Femur (tissue), 1 donor: Measurements from ENCODE around the gene PADI1.

Source experiments
- DNase-seq: peaks from one replicate; pipeline ENCODE4 v3.0.0-alpha.2; 2017

Gene PADI1

GRCh38 chr1:17183388-17184160 is 21.4 kb upstream of the PADI1 start:
- DNase-seq, result no peak

DNA sequence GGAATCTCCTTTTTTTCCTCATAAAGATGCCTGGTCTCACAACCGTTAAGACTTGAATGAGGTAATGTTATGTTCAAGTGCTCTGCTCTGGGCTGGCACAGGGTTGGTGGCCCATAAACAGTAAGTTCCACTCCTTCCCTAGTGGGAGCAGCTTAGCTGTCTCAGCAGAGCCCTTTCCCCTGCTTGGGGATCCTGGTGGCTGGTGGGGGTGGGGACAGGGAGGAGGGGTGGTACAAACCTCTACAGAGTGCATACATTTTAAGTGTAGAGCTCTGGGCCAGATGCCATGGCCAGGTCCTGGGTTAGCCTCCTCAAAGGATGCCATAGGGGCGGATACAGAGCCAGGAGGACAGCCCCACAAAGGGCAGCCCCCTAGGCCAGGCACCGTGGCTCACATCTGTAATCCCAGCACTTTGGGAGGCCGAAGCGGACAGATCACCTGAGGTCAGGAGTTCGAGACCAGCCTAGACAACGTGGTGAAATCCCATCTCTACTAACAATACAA is 20.7 kb upstream of the PADI1 start:
- no peak for DNase-seq

DNA sequence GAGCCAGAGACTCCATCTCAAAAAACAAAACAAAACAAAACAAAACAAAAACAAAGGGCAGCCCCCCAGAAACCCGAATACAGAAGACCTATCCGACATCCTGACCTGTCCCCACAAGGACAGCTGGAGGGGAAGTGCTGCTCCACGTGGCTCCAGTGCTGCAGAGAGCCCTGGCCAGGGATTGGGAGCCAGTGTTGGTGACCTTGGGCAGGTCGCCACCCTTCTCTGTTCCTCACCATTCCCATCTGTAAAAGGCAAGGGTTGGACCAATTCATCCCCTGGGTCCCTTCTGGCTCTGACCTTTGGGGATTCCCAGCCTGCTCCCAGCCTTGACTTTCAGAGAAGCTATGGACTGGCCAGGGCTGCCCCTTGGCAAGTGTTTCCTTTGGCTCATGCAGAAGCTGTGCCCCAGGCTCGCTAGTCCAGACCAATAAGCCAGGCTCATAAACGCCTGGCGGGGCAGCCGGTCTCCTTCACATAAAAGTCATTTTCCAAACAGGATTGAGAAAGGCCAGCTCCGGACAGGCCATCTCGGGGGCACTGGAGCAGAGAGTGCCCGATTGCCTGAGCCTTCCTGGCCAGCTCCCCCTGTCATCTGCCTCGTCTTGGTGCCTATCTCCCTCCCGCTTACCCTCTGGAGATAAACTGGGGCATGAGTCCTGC is 20.0 kb upstream of the PADI1 start:
- DNase-seq, result no peak

GRCh38 chr1:17185485-17185860 is 19.5 kb upstream of the PADI1 start:
- DNase-seq, result no peak

DNA sequence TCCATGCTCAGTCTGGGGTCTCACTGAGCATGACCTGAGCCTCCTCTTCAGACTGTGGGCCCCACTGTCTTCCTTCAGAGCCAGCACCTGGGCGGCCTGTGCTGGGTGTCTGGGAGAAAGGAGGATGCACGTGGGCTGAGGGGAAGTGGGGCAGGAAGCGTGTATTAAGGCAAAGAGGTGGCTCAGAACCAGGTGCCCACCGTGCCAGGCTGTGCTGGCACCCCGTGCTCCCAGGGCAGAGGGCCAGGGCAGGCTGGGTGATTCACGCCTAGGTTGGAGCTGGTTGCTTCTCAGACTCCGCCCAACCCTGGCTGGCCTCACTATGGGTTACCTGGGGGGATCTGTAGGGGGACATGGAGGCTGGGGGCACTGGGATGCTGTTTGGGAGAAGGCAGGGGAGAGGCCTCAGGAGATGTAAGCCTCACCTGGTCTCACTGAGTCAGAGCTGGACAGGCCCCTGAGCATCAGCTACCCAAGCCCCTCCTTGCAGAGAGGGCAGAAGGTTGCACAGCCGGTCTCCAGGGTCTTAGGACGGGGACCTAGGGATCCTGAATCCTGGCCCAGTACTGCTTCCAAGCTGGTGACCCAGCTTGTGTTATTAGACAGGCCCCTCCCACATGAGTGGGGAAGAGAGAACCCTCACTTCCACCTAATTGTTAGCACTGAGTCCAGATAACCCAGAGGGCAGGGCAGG is 18.6 kb upstream of the PADI1 start:
- DNase-seq, result no peak

DNA sequence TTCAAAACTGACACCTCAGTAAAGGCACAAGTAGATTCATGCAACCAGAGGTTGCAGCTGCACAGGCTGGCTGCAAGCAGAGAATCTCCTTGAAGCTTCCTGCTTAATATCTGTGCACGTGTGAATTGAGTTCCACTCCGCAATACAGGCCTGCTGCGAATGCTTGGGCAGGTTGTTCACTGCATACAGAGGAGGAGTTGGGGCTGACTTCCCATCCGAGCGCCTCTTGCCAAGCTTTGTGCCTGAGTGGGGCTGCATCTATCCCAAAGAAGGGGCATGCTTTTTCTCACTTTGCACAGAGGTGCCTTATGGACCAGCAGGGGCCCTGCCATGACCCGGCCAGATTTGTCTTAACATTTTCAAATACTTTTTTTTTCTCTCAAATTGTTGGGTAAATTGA is 17.9 kb upstream of the PADI1 start:
- DNase-seq, result no peak

GRCh38 chr1:17188217-17188616 is 16.7 kb upstream of the PADI1 start:
- no peak for DNase-seq

DNA sequence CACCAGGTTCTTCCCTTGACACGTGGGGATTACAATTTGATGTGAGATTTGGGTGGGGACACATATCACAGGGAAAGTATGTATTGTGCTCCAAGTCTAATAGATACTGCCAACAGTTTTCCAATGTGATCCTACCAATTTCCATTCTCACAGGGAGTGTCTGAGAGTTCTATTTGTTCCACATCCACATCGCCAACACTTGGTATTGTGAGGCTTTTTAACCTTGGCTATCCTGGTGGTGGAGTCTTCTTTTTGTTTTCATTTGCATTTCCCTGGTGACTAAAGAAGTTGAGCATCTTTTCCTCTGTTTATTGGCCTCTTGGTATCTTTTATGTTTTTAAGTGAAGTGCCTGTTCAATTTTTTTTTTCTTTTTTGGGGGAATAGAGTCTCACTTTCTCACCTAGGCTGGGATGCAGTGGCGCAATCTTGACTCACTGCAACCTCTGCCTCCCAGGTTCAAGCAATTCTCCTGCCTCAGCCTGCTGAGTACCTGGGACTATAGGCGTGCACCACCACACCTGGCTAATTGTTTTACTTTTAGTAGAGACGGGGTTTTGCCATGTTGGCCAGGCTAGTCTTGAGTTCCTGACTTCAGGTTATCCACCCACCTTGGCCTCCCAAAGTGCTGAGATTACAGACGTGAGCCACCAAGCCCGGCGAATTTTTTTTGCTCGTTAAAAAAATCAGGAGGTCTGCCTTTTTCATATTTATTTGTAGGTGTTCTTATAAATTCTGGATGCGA is 15.9 kb upstream of the PADI1 start:
- DNase-seq, result no peak

DNA sequence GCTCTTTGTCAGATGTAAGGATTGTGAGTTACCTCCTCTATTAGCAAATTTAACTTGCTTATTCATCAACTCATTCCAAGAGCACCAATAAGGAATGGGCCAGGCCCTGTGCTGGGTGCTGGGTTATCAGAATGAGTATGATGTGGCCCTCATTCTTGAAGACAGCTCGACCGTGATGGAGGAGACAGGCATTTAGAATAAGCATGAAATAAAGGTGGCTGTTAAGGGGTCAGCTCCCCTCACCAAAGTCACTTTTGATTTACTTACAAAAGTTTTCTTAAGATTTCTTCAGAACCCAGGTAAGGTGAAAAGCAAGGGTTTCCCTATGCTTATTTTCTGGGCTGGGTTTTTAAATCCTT is 15.3 kb upstream of the PADI1 start:
- no peak for DNase-seq

- DNase-seq, result peak; percentile 73
Observed at GRCh38 chr1:17190010-17190995, 14.6 kb upstream of the PADI1 start.

GRCh38 chr1:17191990-17192242 is 13.0 kb upstream of the PADI1 start:
- no peak for DNase-seq

- DNase-seq, result no peak
Observed at GRCh38 chr1:17192394-17193221, 12.3 kb upstream of the PADI1 start.

DNA sequence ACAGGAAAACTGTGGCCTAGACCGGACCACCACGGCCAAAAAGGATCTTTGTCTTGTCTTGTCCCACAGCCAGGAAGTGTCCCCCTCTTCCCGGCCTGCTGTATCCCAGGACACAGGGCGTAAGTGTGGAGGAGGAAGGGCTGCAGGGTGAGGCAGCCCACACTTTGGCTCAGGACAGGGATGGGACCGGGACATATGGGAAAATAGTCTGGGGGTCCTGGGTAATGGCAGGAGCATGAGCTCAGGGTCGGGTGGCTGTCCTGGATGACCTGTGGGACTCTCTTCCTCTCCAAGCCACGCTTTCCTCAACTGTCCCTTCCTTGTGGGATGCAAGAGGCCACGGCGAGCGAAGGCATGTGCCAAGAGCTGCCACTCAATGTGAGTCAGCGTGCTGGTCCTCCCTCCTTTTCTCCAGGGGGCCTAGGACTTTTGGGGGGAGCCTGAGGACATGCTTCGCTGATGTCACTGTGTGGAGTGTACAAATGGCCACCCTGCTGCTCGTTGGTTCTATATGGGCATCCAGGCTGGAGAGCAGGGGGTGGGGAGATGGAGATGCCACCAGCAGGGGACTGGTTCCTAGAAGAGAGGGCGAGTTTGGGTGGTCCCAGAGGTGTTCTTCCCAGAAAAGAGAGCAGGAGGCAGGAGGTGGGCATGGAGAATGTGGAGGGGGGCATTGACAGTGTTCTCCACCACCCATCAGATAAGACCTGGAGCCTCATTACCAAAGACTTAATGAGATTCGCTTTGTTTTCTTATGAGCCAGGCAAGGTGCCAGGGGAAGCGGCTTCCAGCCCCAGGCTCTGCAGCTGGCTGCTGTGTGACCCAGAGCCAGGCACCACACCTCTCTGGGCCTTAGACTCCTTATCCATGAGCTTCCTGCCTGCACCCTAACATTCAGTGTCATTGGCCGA is 11.5 kb upstream of the PADI1 start:
- DNase-seq, result no peak

- DNase-seq, result no peak
Observed at GRCh38 chr1:17194133-17194475, 10.8 kb upstream of the PADI1 start.

GRCh38 chr1:17194615-17195528 is 10.1 kb upstream of the PADI1 start:
- no peak for DNase-seq

- no peak for DNase-seq
Observed at GRCh38 chr1:17195731-17196130, 9.2 kb upstream of the PADI1 start.

- DNase-seq, result no peak
Observed at GRCh38 chr1:17196496-17197185, 8.3 kb upstream of the PADI1 start.

- DNase-seq, result no peak
Observed at GRCh38 chr1:17197696-17198095, 7.2 kb upstream of the PADI1 start.
